LNCAP (cell line): Measurements from ENCODE around the gene MMD.

Source experiments
- TF ChIP-seq, protein P1 (sequence below): fragments of 450-650 bp; IDR thresholded peaks from 2 replicates; pipeline ENCODE4 v1.5.1; 2017; ENCODE audit warnings: mild to moderate bottlenecking

The MMD gene

DNA sequence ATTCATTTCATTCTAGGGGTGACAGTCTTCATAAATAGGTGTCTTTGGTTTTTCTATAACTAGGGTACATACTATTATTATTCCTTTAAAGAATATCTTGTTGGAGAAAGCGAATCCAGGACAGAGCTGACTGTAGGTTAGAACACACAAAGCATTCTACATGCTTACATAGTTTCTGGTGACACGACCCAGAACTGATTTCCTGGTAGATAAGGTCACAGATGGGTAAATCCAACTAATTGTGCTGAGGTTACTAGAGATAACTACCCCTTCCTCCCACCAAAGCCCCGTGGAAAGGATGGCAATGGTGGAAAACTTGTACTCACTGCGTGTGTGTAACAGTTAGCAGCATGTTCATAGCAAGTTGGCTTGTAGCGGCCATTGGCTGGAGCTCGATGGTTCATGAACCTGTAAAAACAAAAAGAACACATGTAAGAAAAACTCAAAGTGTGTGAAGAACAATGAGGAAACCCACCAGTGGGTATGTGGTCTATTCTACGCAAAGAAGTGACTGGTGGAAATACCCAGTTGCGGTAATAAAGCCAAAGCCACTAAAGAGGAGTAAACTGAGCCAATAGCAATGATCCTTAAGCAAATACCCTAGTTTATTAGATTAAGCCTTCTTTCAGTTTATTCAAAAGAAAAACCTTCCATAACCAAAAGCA, 7.7 kb downstream of the MMD start:
- TF ChIP-seq, protein P1, sequence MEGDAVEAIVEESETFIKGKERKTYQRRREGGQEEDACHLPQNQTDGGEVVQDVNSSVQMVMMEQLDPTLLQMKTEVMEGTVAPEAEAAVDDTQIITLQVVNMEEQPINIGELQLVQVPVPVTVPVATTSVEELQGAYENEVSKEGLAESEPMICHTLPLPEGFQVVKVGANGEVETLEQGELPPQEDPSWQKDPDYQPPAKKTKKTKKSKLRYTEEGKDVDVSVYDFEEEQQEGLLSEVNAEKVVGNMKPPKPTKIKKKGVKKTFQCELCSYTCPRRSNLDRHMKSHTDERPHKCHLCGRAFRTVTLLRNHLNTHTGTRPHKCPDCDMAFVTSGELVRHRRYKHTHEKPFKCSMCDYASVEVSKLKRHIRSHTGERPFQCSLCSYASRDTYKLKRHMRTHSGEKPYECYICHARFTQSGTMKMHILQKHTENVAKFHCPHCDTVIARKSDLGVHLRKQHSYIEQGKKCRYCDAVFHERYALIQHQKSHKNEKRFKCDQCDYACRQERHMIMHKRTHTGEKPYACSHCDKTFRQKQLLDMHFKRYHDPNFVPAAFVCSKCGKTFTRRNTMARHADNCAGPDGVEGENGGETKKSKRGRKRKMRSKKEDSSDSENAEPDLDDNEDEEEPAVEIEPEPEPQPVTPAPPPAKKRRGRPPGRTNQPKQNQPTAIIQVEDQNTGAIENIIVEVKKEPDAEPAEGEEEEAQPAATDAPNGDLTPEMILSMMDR: no peak

DNA sequence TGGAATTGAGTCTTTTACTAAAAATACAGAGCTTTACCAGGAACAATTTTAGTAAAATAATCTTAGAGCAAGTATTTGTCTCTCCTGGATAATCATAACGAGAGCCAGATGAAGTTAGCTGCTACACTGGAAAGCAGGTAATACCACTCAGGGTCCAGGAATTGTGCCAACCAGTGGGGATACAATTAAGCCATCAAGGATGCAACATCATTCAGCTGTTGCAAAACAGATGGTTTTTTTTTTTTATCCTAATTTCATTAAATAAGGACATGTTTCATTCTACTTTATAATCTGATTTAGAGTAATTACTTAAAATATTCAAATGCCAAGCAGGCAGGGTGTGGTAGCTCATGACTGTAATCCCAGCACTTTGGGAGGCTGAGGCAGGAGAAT, 10.2 kb downstream of the MMD start:
- TF ChIP-seq, protein P1: no peak

DNA sequence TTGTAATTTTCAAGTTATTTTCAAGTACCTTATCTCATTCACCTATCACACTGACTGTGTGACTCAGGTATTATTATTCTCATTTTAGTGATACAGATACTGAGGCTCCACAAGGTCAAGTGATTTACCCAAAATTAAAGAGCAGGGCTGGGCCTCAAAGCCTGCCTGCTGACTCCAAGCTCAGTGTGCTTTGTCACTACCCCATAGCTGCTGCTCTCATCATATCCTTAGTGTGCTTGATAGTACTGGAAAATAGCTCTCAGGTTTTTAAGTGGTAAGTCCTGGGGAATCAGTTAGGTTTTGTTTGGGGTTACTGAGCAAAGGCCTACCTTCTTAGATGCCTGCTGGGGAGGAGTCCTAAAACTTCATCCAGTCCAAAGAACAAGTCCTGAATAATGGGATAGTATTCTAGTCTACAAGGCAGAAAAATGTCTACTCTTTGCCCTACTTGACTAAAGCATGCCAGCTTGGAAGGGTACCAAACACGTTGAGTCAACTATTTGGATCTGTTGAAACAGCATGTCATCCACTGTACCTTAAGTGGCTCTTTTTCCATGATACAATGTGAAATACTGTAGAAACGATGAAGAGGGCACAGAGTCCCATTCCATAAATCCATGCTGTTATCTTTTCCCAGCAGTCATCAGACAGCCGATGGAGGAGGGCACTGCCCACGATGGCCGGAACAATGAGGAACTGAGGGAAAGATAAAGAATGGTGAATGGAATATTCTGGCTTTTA, 10.7 kb downstream of the MMD start:
- TF ChIP-seq, protein P1: no peak

DNA sequence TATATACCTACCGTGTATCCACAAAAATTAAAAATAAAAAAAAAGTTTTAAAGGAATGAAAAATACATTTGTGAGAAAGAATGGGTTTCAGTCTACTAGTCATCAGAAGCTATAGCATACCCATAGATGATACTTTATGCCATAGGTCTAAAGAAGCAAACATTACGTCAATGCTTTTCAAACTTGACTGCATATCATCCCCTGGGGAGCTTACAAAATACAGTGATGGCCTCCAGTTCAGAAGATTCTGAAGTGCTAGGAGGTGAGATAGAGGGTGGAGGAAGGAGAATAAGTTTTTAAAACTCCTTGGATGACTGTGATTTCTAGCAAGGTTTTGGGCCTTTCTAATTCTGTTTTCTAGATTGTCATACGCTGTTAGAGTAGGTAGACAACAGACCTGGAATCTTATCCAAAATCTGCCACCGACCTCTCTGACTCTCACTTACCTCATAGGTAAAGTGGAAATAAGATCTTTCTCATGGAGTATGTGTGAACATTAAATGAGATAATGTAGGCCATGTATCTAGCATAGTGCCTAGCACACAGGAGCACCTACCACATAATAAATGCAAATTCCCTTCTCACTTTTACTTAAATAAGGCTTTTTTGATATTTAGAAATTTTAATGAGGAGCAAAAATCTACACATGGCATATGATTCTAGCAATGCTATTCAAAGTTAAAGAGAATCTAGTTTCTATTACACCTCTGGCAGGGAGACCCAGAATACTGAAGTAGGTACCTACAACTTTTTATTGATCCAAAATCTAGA, 12.4 kb downstream of the MMD start:
- TF ChIP-seq, protein P1: no peak

DNA sequence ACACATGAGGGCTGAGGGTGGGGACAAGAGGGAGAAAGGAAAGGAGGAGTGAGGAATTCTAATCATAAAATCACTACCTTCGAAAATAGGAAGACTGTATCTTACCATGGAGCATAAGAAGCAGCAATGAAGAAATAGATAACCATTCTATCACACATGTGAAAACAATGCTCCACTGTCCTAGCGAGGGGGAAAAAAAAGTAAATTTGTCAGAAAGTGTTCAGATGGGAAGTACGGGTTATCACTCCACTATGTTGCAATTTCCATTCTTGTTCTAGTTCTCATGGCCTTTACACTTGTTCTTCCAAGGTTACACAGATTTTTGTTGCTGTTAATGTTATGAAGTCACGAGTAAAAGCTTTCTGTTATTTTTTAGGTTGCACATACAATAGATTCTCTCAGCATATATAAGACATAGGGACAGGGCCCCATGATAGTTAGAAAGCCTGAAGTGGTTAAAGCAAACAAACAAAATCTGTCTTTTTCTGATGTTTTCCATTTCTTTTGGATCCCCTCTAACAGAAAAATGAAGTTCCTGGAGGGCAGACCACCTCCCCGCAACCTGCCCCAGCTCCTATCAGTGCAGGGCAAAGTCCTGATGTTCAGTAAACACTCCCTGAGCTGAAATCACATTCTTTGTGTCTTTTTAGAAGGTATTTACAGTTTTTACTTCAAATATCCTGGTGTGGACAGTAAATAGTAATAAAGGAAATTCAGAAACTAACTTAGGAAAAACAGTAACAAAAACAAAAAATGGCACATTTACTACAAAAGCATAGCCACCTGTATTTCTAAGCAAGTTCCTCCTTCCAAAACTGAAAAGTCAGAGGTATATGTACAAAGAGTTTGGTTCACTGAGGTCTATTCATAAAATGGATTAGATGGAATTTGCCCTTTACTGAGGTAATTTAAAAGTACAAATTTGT, 13.7 kb downstream of the MMD start:
- TF ChIP-seq, protein P1: no peak

DNA sequence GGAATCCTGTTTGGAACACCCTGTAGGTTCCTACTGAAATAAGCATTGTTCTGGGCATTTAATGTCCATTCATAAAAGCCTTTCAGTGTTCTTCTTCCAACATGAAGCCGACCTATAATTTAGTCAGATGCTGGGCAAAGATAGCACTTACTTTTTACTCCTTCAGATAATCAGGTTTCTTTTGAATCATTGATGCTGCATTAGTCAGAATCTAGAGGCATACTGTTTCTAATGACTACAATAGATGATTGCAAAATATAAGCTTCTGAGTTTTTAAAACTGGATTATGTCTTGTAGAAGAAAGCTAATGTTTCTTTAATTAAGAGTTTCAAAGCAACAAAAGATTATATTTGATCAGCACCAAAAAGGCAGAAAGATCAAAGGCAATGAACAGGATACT, 16.0 kb downstream of the MMD start:
- TF ChIP-seq, protein P1: no peak

DNA sequence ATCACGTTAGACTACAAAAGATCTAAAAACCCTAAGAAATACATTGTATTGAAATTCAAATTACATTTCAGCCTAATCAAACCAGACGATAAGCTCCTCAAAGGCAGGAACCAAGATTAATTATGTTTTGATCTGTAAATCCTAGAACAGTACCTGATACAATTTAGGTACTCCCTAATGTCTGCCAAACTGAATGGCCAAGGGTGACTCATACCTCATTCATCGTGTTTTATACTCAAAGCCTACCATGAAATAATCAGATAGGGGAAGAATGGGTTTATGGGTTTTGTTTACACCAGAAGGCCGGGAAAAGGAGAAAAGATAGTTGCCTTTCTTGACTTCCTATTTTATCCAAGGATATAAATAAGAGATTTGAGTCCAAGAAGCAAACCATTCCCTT, 19.3 kb downstream of the MMD start:
- TF ChIP-seq, protein P1: no peak
